ENCODE measurements around the gene PTPRR.

The PTPRR gene

DNA sequence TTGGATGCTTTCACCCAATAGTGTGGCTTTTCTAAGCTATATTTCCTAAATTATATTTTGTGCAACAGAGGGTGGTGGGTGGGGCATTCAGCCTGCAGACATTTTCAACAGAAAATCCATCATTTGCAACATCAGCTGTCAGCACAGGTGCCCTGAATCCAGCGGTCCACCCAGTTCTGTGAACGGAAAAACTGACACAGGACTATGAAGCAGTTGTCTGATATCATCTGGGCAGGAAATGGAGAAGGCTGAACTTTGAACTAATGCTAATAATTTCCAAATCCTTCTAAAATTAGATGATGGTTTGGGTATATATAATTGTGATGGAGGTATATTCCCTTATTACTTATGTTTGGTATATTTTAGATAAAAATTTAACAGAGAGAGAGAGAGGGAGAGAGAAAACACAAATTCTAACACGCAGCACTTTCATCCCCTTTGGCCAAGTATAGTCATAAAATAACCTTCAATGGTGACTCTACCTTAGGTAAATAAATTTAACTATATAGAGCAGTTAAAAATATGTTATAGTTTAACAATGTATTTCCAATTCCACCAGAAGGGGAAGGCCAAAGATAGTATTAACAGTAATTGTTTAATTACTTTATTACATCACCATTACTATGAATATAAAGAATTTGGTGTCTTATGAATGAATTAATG lies 225.0 kb downstream of the PTPRR start:
- no peak for DNase-seq (ENCODE audit: low spot score)

DNA sequence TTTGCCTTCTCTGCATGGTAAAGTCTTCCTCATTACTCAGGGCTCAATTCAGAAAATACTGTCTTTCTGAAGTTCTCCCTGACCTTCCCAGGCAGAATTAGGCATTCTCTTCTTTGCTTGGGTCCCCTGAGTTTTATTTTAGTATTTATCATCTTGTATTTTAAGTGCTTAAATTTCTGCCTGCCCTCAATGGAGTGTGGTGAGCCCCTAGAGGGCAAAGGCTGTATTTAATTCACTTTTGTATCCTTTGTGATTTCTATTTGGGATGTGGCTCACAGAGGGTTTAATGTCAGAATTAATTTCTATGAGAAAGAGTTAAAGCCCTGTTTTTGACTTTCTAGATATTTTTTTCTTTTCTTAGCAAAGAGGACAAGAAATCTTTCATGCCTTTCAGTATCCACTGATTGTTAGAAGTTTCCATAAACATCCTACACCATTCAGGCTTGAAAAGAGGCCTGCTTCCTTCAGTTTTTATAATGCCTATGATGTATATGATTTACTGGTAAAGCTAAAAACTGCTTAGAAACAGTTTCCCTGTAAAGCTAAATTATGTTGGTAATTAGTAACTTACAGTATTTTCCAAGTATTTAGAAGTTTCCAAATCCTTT lies 227.8 kb downstream of the PTPRR start:
- no peak for DNase-seq (ENCODE audit: low spot score)

DNA sequence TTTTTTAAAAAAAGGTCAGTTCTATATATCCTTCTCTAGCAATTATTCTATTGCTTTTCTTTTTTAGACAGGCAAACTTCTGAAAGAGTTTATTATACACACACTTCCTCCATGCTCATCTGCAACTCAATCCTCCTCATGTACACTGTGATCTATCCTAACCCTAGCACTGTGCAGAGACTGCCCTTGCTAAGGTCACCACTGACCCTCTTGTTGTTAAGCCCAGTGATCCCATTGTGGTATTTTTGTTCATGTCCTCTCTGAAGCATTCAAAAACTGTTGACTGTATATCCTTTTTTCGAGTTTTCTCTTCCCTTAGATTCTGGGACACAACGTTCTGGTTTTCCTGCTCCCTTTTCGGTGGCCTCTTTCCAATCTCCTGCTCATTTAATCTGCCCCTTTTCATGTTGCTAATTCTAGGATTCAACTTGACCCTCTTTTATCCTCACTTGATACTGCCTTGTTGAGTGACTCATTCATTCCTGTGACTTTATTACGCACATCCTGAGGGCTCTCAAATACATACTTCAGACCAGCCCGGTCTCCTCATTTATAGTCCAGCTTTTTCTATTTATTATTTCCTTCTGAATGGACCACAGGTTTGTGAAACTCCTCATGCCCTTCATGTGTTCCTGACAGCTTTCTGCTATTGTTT lies 229.4 kb downstream of the PTPRR start:
- no peak for DNase-seq (ENCODE audit: low spot score)

DNA sequence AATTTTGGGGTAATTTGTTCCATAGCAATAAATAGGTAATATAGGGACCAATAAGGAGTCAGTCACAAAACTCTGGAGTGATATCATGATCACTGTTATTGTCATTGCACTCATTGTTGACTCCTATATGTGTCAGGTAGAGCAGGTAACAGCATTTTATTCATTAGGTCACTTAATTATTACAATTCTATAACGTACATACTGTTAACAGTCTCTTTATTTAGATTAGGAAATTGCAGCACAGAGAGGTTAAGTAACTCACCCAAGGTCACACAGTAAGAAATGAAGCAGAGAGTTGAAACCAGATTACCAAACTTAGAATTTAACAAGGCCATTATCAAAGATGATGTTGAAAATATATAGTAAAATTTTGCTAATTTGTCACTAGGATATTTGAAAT lies 233.6 kb downstream of the PTPRR start:
- no peak for DNase-seq (ENCODE audit: low spot score)

DNA sequence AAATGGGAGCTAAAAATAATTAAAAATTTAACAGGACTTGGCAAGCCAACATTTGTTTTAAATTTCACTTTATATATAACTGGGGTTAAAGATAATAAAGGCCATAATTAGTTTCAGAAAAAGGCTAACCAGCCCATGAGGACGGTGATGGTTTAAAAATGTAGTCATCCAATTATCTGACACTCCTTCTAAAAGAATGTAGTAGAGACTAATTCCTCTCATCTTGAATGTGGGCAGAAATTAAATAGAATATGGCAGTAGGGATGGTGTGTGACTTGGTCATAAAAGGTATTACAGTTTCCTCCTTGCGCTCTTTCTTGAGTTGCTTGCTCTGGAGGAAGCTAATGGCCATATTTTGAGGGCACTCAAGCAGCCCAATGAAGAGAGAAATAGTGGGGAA lies 234.2 kb downstream of the PTPRR start:
- DNase-seq (ENCODE audit: low spot score), result no peak

DNA sequence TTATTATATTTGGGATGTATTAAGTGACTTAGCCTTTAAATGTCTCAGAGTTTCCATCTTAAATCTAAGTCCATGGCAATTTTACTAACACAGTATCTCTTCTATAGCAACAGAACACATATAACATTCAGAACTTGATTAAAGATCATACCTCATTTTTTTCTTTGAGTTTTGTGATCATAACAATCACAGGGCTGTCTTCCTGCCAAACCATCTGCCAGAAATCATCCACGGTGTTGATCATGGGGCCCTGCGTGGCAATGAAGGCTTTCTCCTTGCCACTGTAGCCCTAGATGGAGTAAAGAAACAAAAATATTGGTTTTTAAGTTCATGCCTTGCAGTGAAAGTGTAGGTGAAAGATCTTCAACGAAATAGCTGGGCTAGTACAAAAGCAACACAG lies 236.6 kb downstream of the PTPRR start:
- no peak for DNase-seq (ENCODE audit: low spot score)

DNA sequence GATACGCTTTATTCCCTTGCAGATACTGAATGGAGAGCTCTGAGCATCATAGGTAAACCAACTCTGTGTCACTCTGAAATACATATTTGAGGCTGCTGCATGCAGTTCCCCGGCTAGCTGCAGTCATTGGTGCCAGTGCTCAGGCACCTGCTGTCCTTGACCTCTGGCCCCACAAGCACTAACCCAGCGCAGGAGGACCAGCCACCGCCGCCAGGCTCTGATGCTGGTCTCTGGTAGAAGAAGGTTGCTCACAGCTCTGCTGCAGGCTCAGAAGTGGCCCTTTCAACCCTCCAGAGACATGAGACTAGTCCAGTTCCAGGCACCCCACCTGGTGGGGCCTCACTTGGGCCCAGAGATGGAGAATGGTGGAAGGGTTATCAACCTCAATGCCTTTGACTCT lies 248.8 kb downstream of the PTPRR start:
- DNase-seq (ENCODE audit: low spot score), result no peak

DNA sequence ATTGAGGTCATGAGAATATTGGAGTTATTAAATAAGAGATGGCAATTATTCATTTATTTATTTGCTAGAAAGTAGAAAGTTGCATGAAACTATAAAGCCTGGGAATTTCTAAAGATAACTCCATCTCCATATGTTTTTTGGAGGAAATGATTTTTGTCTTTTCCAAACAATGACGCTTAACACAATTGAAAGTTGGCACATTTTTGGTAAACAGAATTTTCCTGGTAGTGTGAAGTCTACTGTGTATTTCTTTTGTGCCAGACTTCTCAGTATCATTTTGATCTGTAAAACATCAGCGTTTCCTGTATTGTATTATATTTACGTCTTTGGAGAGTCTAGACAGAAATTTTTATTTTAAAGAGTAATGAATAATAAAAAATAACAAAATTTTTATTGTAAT lies 249.6 kb downstream of the PTPRR start:
- DNase-seq (ENCODE audit: low spot score), result no peak

DNA sequence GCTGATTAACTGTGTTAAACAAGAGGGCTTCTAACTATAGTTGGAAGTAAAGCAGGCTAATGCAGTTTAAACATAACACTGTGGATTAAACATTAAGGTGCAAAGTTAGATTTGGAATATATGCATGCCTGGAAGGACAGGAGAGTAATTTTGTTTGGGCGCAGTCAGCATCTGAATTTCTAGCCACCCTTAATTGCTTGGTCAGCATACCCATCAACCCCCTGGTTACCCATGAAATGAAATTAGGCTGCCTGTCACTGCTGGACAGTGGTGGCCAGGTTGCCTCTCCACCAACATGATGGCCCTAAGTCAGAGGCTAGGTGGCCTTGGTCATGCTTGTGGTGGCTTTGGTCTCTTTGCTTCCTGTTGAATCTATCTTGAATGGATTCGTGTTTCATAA lies 253.3 kb downstream of the PTPRR start:
- no peak for DNase-seq (ENCODE audit: low spot score)

DNA sequence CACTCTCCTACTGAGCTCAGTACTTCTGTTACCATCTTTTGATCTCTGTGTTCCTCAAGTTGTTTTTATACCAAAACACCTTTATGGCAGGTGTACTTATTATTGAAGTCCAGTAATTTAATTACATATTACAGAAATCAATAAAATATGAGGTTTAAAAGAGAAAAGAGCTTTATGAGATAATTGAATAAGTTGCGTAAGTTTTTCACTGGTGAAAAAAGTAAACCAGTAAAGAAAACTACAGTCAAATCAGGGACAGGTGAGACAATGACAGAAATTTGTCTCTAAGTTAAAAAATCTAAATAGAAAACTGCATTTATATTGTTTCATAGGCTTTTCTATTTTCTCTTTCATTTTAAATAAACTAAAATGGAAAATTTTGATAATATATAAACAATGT lies 254.2 kb downstream of the PTPRR start:
- no peak for DNase-seq (ENCODE audit: low spot score)

DNA sequence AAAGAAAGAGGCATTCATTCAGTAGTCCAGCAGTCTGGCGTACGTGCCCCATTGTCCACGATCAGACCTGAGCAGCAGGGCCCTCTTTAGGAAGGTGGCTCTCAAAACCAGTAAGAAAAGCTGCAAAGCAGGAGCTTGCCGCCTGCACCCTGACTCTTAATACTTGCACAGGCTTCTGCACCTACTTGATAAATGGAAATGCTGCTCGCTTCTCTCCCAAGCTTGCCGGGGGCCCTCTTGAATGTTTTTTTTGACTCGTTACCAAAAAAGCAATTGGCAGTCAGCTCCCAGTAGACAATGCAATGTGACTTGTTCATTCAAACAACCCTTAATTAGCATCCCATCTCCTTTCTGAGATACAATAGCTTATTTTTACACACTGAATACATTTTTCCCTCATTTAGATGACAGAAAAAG lies 256.1 kb downstream of the PTPRR start:
- DNase-seq (ENCODE audit: low spot score), result no peak

DNA sequence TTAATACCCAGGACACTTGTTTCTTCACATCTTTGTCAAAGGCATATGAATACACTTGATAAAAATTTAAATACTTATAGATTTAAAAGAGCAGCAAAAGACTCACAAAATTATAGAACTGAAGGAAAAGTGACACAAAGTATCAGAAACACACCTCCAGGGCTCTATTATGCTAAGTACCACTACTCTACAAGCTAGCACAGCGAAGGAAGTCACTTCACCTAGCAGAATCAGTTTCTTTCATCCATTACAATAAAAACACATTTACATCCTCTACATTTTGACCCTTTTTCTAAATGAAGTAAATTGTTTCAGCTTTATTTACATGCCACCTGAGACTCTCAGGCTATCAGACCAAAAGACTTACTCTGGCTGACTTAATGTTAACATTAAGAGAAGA lies 256.7 kb downstream of the PTPRR start:
- DNase-seq (ENCODE audit: low spot score), result no peak

DNA sequence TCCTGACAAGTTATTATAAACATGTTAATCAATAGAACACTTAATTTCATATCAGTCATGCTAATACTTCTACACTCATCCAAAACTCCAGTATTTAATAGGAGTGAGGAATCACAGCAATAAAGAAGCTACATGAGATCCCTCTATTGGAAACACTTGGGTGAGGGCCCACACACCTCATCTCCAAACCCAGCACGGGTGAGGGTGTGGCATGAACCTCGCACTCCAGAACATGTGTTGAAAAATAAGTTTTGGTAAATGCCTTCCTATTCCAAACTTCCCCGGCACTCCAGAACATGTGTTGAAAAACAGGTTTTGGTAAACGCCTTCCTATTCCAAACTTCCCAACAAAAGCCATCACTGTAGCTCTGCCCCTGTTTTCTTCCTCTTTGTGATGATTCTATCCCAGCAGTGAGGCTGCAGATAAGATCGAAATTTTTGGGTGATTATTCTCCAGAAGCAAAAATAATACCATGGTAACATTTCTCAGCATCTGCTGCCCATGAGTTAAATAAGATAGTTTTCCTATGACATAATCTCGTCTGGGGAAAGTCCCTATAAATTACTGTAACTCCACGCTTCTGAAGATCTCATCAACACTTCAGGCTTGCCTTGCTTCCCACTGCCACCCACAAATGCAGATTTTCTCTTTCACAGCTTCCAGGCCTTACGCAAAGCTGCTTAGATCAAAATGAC lies 258.9 kb downstream of the PTPRR start:
- DNase-seq (ENCODE audit: low spot score), result no peak

DNA sequence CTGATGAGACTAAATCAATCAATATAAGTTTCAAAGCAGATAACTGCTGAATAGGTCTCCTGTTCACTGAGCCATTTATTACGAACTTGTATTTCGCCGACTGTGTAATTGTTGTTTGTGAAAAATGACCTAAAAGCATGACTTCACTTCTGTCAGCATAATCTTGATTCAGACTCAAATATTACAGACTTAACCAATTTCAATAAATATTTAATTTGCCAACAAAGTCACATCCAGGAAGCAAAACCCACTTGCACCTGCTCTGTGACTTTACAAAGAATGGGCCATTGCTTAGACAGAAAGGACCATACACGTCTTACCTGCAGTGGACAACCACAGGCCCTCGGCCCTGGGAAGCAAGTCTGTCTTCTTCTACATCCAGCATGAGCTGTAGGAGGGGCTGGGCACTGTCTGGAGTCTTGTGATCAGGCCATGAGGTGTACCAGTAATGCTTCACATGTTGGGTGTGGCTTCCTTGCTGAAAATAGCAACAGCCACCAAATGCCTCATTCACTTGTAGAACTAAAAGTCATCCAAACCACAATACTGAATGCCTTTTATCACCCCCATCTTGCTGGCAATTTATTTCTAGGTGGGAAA lies 259.8 kb downstream of the PTPRR start:
- DNase-seq (ENCODE audit: low spot score), result no peak

DNA sequence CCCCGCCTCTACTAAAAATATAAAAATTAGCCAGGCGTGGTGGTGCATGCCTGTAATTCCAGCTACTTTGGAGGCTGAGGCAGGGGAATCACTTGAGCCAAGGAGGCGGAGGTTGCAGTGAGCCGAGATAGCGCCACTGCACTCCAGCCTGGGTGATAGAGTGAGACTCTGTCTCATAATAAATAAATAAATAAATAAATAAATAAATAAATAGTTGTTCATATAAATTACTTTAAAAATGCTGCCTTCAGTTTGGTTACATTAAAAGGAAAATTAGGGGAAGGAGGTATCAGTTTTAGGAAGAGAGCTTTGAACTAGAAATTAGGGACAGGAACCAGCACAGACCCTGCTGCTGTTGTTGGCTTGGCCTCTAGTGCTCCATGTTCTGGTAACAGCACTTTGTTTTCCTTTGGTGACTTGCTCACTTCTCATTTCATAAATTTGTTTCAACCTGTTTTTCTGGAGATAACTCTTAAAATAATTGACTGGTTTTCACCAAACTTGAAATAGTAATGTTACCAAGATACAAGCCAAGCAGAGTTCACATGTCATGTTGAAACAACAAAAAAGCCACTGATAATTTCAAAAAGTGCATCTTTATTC lies 260.4 kb downstream of the PTPRR start:
- no peak for DNase-seq (ENCODE audit: low spot score)

DNA sequence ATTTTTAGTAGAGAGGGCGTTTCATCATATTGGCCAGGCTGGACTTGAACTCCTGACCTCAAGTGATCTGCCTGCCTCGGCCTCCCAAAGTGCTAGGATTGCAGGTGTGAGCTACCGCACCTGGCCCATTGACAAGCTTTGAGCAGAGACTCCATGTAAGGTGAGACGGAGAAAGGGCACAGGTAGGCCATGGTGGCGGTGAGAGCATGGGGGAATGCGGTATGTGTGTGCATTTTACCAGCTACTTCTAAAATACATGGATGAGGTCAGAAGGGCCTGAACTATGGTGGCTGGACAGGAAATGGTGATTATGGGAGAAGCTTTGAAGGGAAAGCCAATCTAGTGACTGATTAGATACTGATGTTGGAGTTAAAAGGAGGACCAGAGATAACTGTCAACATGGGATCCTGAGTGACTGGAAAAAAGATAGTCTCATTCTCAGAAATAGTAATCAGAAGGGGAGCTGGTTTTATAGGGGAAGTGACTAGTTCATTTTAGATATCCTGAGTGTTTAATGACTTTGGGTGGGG lies 261.4 kb downstream of the PTPRR start:
- no peak for DNase-seq (ENCODE audit: low spot score)

DNA sequence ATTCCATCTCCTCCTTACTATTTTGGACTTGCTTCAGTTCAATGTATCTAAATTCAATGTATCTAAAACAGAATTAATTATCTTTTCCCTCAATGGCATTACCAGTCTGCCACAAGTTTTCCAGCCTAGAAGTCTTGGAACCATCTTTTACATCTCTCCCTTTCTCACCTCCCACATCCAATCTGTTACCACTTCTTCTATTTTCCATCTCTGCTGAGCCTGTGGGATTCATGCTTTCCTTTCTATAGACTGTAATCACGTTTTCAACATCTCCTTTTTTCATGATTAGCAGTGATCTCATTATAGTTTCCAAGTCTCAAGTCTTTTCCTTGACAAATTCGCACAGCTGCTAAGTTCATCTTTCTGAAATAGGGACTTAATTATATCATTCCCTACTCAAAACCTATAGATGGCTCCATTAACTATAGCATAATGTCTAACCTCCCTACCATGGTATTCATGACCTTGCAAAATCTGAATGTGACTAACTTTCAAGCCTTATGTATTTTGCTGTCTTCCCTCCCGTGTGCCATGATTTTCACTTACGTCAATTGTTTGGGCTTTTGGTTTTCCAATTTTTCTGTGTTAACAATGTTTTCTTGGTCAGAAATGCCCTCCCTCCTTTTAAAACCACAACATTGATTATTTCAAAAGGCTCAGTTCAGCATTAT lies 262.8 kb downstream of the PTPRR start:
- DNase-seq (ENCODE audit: low spot score), result no peak

DNA sequence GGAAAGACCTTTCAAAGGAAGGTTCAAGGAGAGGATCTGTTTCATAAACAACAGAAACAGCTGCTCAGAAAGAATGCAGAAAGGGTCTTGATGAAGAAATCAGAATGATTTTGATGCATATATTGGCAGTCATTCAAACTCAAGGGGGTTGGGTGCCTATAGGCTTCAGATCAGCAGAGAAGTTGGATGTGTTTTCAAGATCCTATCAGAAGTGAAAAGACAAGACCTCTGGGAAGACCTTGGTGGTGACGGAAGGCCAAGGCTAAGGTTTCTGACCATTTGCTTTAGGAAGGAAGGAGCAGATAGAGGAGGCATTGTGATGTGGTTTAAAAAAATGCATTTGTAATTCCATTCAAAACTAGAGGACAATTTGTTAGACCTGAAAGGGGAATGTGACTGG lies 268.1 kb downstream of the PTPRR start:
- no peak for DNase-seq (ENCODE audit: low spot score)

DNA sequence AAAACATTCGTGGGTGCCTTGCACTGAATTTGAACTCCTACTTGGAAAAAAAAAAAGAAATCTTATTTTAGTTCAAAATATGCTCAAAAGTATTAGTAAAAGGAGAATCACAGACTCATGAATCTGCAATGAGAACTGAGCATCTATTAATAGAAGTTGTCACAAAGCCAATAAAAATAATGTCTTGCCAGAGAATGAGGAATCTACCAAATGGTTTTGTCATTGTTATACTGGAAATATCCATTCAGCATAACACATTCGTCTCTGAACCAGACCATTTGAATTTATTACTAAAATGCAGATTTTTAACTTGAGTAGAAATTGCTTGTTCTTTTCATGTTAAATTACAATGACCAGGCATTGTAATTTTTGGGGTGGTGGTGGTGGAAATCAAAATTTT lies 271.7 kb downstream of the PTPRR start:
- DNase-seq (ENCODE audit: low spot score), result no peak

DNA sequence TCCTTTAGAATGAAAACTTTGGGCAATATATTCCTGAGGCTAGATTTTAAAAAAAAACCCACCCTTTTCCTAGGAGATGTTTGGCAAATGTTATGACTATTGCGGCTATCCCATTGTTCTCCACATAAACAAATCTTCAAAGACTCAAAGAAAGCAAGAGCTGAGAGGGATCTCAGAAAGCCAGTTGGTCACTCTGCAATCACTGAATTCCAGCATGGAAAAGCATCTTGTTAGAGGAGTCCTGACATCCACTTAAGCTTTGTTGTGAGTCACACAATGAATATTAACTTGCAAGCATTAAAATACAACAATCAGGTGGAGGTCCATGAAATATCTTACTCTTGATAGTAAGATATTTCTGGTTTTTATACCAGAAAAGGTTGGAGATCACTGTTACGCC lies 272.3 kb downstream of the PTPRR start:
- no peak for DNase-seq (ENCODE audit: low spot score)

DNA sequence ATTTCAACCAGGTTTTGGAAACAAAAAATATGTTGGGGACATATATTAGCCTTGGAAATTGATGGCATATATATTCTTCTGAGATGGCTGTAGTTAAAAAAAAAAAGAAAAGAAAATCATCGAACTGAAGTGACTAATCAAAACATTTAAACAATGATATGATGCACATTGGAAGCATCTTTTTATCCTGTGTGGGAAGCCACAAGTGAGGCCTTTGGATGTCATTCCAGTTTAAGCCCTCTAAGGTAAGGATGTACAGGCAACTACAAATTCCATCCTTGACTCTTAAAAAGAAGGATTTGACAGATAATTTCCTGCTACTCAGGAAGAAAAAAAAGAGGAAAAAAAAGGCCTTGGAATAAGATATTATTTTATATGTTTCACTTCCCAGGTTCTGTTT lies 273.7 kb downstream of the PTPRR start:
- DNase-seq (ENCODE audit: low spot score), result no peak

Data from CD4-positive, alpha-beta T cell treated with Interleukin-6 at 100 ng/mL for 8 hours (primary cell).